ENCODE data around the gene JPT1.
"Not testable (repeated sequence)": the region's sequence is repeated elsewhere in the genome, so short reads cannot be mapped to it uniquely, and the experiment has no call there.

The JPT1 gene

GRCh38 chr17:75129576-75129975, 24.7 kb downstream of the JPT1 start:
- DNase-seq: no peak

- DNase-seq: no peak
Observed at GRCh38 chr17:75128694-75129505, 25.4 kb downstream of the JPT1 start.

DNA sequence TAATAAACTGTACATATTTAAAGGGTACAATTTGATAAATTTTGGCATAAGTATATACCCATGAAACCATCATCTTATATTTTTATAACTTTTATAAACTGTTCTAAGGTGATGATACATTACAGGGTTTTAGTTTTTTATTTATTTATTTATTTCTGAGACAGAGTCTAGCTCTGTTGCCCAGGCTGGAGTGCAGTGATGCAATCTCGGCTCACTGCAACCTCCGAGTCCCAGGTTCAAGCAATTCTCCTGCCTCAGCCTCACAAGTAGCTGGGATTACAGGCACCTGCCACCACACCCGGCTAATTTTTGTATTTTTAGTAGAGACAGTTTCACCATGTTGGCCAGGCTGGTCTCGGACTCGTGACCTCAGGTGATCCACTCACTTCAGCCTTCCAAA, 26.4 kb downstream of the JPT1 start:
- DNase-seq: not testable (repeated sequence)

DNA sequence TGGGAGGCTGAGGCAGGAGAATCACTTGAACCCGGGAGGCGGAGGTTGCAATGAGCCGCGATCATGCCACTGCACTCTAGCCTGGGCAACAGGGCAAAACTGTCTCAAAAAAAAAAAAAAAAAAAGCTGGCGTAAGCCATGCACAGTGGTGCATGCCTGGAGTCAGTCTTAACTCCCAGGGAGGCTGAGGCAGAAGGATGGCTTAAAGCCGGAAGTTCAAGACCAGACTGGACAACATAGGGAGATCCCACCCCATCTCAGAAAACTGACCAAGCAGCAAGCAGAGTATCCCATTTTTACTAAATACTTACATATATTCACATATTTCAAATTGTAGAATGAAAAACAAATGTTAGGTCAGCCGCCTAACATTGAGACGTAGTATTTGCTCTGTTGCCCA, 27.4 kb downstream of the JPT1 start:
- no peak for DNase-seq

DNA sequence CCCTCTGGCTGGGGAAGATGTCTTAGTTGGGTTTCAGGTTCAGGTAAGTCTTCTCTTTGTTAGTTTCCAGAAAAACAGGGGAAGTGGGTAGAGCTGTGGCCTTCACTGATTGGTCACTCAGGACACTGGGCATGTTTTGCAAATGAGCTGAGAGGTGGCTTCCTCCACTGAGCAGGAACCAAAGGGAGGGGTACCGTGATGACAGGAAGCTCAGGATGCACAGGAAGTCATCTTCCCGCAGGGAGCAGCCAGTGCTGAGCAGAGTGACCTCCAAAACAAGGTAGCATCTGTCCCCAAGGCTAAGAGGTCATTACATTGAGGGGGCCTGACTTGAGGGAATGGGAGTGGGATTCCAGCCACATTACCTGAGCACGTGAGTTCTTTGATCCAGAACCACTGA, 28.3 kb downstream of the JPT1 start:
- no peak for DNase-seq

GRCh38 chr17:75124819-75125162, 29.5 kb downstream of the JPT1 start:
- DNase-seq: no peak

- peak; percentile 61 for DNase-seq
Observed at GRCh38 chr17:75124041-75124818, 30.1 kb downstream of the JPT1 start.

DNA sequence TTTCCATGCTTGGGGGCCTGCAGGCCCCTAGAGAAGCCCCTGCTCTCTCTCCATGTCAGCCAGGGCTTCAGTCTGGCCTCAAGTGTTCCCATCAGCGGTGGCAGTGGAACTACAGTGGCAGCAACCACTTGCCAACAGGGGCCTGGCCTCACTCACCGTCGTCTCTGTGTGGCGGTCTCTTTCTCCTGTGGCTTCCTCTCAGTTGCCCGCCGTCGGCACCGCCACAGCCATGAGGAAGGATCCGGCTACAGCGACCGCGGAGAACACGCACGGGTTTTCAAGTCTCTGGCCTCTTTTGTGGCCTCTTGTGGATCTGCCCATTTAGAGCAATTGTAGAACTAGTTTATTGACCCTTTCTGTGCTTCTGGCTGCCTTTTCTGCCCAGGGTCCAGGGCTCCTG, 36.0 kb downstream of the JPT1 start:
- no peak for DNase-seq

GRCh38 chr17:75116737-75117136, 37.6 kb downstream of the JPT1 start:
- DNase-seq: no peak

DNA sequence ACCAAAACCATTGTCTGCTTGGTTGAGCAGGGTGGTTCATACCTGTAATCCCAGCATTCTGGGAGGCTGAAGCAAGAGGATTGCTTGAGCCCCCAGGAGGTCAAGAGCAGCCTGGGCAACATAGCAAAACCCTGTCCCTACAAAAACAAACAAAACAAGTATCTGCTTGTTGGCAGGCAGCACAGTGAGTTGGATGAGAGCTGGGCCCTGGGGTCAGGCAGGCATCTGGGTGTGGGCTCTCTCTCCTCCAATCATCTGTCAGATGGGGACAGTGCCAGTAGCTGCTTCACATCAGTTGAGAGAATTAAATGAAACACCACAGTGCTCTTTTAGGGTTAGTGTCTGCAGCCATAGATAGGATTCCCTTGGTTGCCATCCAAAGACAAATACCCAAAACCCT, 38.8 kb downstream of the JPT1 start:
- no peak for DNase-seq

- DNase-seq: no peak
Observed at GRCh38 chr17:75114552-75115314, 39.6 kb downstream of the JPT1 start.

GRCh38 chr17:75113798-75114551, 40.3 kb downstream of the JPT1 start:
- peak; percentile 84 for DNase-seq

- no peak for DNase-seq
Observed at GRCh38 chr17:75111777-75112335, 42.5 kb downstream of the JPT1 start.

DNA sequence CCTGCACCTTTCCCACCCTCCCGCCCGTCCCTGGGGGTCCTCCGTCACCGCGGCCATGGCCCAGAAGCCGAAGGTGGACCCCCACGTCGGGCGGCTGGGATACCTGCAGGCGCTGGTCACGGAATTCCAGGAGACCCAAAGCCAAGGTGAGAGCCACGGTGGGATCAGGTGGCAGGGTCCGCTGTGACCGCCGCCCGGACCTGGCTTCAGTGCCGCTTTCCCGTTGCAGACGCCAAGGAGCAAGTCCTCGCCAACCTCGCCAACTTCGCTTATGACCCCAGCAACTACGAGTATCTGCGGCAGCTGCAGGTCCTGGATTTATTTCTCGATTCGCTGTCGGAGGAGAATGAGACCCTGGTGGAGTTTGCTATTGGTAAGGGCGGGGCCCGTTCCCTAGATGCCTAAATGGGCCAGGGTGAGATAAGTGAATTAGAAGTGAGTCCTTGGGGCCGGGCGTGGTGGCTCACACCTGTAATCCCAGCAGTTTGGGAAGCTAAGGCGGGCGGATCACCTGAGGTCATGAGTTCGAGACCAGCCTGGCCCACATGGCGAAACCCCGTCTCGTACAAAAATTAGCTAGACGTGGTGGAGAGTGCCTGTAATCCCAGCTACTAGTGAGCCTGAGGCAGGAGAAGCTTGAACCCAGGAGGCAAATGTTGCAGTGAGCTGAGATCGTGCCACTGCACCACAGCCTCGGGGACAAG, 43.9 kb downstream of the JPT1 start:
- peak; percentile 14 for DNase-seq

- peak; percentile 91 for DNase-seq
Observed at GRCh38 chr17:75109407-75110233, 44.7 kb downstream of the JPT1 start, which contains the start of gene ARMC7. TSS of gene ARMC7 (plus strand) at chr17:75109969. CDS start at chr17:75110289, 320 bp downstream.

GRCh38 chr17:75109046-75109406, 45.3 kb downstream of the JPT1 start:
- no peak for DNase-seq

GRCh38 chr17:75108193-75108592, 46.1 kb downstream of the JPT1 start:
- DNase-seq: no peak

DNA sequence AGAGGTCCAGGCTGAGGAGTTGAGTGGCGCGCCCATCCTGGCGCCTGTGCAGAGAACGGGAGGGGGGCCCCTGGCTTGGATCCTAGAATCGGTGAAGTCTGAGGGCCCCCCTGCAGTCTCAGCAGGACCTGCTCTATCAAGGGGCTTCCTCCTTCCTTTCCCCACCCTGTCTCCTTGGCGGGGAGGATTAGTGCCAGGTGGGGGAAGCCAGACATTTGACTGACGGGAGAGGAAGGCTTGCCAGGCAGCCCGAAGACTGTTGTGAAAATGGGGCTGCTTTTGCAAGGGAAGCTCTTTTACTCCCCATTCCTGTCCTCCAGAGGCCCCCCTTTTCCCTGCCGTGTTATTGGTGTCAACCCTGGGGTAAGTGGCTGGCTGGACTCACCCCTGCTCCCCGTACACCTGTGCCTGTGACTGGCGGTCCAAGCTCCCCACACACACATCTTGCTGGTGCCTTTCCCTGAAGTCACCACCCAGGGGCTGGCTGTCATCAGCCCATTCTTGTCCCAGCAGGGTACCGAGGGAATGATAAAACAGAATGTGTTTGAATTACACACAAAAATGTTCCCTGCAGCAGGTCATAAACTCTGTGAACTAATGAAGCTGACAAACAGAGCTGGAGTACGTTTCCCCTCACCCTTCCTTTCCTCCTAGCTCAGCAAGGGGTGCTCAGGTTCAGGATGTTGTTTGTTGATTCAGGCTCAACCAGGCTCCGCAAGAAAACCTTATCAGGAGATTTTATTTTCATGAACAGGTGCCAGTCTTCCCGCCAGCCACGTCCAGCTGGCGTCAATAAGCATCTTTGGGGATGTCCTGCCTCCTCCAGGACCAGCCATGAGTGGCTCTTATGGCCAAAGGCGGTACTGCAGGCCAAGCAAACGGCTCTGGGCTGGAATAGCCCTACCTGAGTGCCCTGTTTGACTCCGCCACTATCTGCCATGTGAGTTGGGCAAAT, 48.9 kb downstream of the JPT1 start:
- no peak for DNase-seq
